MM.1S (cell line): Measurements from ENCODE around the gene GABRA5.

Experiments
- CTCF ChIP-seq: fragments of 300-600 bp; sonication (generic); IDR thresholded peaks from 2 replicates; pipeline ENCODE4 v1.5.1; 2016; ENCODE audit warnings: antibody characterized with exemption, low read length, mixed read lengths
- EZH2 ChIP-seq: fragments of 300-600 bp; sonication (generic); optimal IDR thresholded peaks from 2 replicates; pipeline ENCODE3; 2017; ENCODE audit warnings: low read depth, mild to moderate bottlenecking, antibody characterized with exemption, low read length, mixed read lengths

- TF ChIP-seq CTCF (no peak), EZH2 (no peak)
Observed at GRCh38 chr15:26867200-26868007, 542 bp downstream of the GABRA5 start.
